Activated CD4-positive, alpha-beta T cell treated with anti-CD3 and anti-CD28 coated beads for 36 hours (primary cell): Measurements from ENCODE around the gene TAGLN2. TPM values are rescaled to one million over a fixed set of nuclear protein-coding genes. Genes with fewer than 3 reads are reported as not detected.

Experiments
- ATAC-seq: fragments of 200-7000 bp; cut with Tn5 transposase; one replicate; pipeline ENCODE4 v1.10.0; 2021; ENCODE audit warnings: mild to moderate bottlenecking, moderate library complexity
- CTCF ChIA-PET: fragments of 350-600 bp; sonication (Branson Sonifier 250); formaldehyde crosslinking; loops from one replicate; lab custom pipeline; 2021; ENCODE audit warnings: antibody characterized with exemption; lab: Charles Lee
- POLR2A ChIA-PET: fragments of 350-600 bp; sonication (Branson Sonifier 250); formaldehyde crosslinking; loops from one replicate; lab custom pipeline; 2021; ENCODE audit warnings: antibody characterized with exemption, inconsistent platforms; lab: Charles Lee
- DNase-seq: peaks from one replicate; pipeline ENCODE4 v3.0.0-alpha.2; 2020
- H3K27ac Mint-ChIP-seq: one replicate; pipeline ENCODE4 v1.8.0; 2021; ENCODE audit warnings: mixed read lengths
- H3K27me3 Mint-ChIP-seq: one replicate; pipeline ENCODE4 v1.8.0; 2021; ENCODE audit warnings: mixed read lengths
- H3K36me3 Mint-ChIP-seq: one replicate; pipeline ENCODE4 v1.8.0; 2021; ENCODE audit warnings: low read depth, mixed read lengths
- H3K4me1 Mint-ChIP-seq: one replicate; pipeline ENCODE4 v1.8.0; 2021; ENCODE audit warnings: mixed read lengths
- H3K4me3 Mint-ChIP-seq: one replicate; pipeline ENCODE4 v1.8.0; 2021; ENCODE audit warnings: mild to moderate bottlenecking, moderate library complexity, mixed read lengths
- H3K9me3 Mint-ChIP-seq: one replicate; pipeline ENCODE4 v1.8.0; 2021; ENCODE audit warnings: low read depth, mixed read lengths
- intact Hi-C, 2 experiments: fragments of 100-400 bp; cut with DNase I in 1 of 2; cut with micrococcal nuclease in 1 of 2; formaldehyde crosslinking; loops; one replicate each; pipeline versions ENCODE4 v1.14.2 to v1.15.1; 2022 to 2024; cut with DNase I, micrococcal nuclease
- microRNA-seq: library from miRNA; unstranded; fragments of <30 nt; microRNA quantifications from one replicate; pipeline ENCODE4 v1.2.0, GENCODE V29; 2021; ENCODE audit warnings: borderline replicate concordance
- total RNA-seq, 2 experiments: library from RNA; stranded (reverse); gene quantifications; one replicate each; pipeline ENCODE4 v1.2.3, GENCODE V29; 2021

TAGLN2 gene
- total RNA-seq, 2 experiments from 2014 or later: 410 to 495 TPM

DNA sequence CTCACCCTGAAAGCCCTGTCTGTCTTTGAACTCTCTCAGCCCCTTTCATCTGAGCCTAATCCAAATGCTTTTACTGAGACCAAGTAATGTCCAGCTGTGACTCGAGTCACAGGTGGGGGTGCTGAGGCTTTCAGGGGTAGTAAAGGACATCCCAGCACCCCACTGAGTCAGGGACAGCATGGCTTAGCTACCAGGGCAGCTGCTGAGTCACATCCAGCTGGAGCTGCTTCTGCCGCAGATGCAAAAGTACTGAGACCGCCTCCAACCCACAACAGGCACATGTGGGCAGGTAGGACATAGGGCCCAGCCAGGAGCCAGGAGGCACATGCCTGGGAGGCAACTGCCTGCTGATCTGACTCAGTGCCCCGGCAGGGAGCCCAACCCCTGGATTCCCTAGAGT, 56.1 kb downstream of the TAGLN2 start:
- no peaks in the 10 kb centered on the region for H3K9me3 Mint-ChIP-seq
- CTCF ChIA-PET: interaction anchor here (0.7 to 1.1 kb wide), 2 partner anchors 64 to 68 kb away, joined by 3 to 4 read pairs; no protein-coding TSS in a partner anchor
- no peak overlapping the region for H3K4me3 Mint-ChIP-seq
- no peak overlapping the region for H3K27ac Mint-ChIP-seq
- H3K27me3 Mint-ChIP-seq: peaks cover 3% of the 10 kb centered on the region
- POLR2A ChIA-PET: interaction anchor here (0.5 kb wide), 1 partner anchor 858 kb away, joined by 5 read pairs; no protein-coding TSS in a partner anchor
- peaks cover 12% of the 10 kb centered on the region for H3K4me1 Mint-ChIP-seq
- no peaks in the 10 kb centered on the region for H3K36me3 Mint-ChIP-seq
- DNase-seq (peak; percentile 48), ATAC-seq (peak; percentile 84)
- intact Hi-C loops: no loop called here

DNA sequence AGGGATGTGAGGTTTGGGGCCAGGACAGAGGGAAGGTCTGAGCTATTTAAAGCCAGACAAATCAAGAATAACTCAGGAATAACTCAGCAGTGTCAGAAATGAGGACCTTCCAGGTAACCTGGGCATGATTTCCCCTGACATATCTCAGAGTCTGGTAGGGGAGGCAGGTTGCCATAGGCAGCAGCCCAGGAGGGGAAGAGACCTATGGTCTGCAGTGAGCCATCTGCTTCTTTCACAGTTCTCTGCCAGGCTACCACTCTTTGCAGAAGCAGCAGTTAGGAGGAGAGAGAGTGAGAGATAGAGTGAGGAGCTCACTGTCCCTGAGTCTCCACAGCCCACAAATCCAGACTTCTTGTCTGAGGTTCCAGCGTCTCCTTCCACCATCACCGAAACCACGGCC, 56.5 kb downstream of the TAGLN2 start:
- no peak for DNase-seq
- CTCF ChIA-PET: interaction anchor here (0.7 to 1.2 kb wide), 3 partner anchors 64 to 139 kb away, joined by 3 to 4 read pairs (median 3); no protein-coding TSS in a partner anchor
- Mint-ChIP-seq H3K4me1 (peaks cover 12% of the 10 kb centered on the region), H3K4me3 (no peak overlapping the region), H3K27me3 (peaks cover 3% of the 10 kb centered on the region), H3K27ac (no peak overlapping the region), H3K9me3 (no peaks in the 10 kb centered on the region), H3K36me3 (no peaks in the 10 kb centered on the region)
- intact Hi-C loops: no loop called here
- ATAC-seq: no peak
- POLR2A ChIA-PET: interaction anchor here (0.5 kb wide), 1 partner anchor 858 kb away, joined by 5 read pairs; no protein-coding TSS in a partner anchor

Small RNA genes within 50 kb of the gene (microRNA-seq; reads per million reads assigned to microRNA genes)
- 1.1 reads per million for gene MIR4259

Other genes starting within 250 kb of the TAGLN2 start
- gene CRP, start 210.9 kb downstream of the TAGLN2 start, total RNA-seq: not detected
- 10 to 100 TPM; 23.9 to 26.8 TPM for gene DUSP23, start 144.5 kb downstream of the TAGLN2 start, total RNA-seq
- gene FCRL6, start 123.1 kb downstream of the TAGLN2 start, total RNA-seq: not detected
- gene SLAMF8, start 98.6 kb downstream of the TAGLN2 start, total RNA-seq: under 1 TPM; 0.39 to 0.70 TPM
- under 1 TPM in 1 of 2 experiments, not detected in 1; 0.11 TPM for gene VSIG8, start 62.9 kb downstream of the TAGLN2 start, total RNA-seq
- gene CFAP45, start 25.3 kb downstream of the TAGLN2 start, total RNA-seq: 1 to 10 TPM in 1 of 2 experiments, under 1 TPM in 1; 0.98 to 1.1 TPM
- gene IGSF9, start 20.1 kb upstream of the TAGLN2 start, total RNA-seq: under 1 TPM in 1 of 2 experiments, not detected in 1; 0.07 TPM
- not detected for gene SLAMF9, start 28.7 kb upstream of the TAGLN2 start, total RNA-seq
- 1 to 10 TPM; 4.3 to 4.7 TPM for gene PIGM, start 106.5 kb upstream of the TAGLN2 start, total RNA-seq
- under 1 TPM; 0.11 TPM for gene KCNJ10, start 144.7 kb upstream of the TAGLN2 start, total RNA-seq
- under 1 TPM; 0.04 to 0.05 TPM for gene KCNJ9, start 156.0 kb upstream of the TAGLN2 start, total RNA-seq
- gene IGSF8, start 173.1 kb upstream of the TAGLN2 start, total RNA-seq: 10 to 100 TPM; 29.2 to 33.8 TPM
- not detected for gene ATP1A2, start 190.3 kb upstream of the TAGLN2 start, total RNA-seq
- gene ATP1A4, start 226.1 kb upstream of the TAGLN2 start, total RNA-seq: not detected